ENCODE data around the gene PTPRM. TPM values are rescaled to one million over a fixed set of nuclear protein-coding genes. Genes with fewer than 3 reads are reported as not detected.

Gene PTPRM
- total and polyA plus RNA-seq, 7 donors, result 3.9 to 151 (median 62.8) TPM

GRCh38 chr18:8301427-8302172 lies 734.5 kb downstream of the PTPRM start:
- peaks cover 0 to 9% (median 2%) of the 10 kb centered on the region in 4 donors for H3K36me3 ChIP-seq
- WGBS, 2 donors, result 62 to 81% methylated on average over 10 of the region's 10 CpGs
- H3K27me3 ChIP-seq, result no peaks in the 10 kb centered on the region
- no peak overlapping the region for H3K4me3 ChIP-seq
- DNase-seq, result no peak
- no peak overlapping the region for H3K27ac ChIP-seq
- peaks cover 0 to 5% (median 0%) of the 10 kb centered on the region in 4 donors for H3K4me1 ChIP-seq
- intact Hi-C loops (cut with DNase I), result no loop called here
- TF ChIP-seq CTCF (IDR thresholded peaks at IDR 0.05), result no peak
- H3K9me3 ChIP-seq, result no peaks in the 10 kb centered on the region

GRCh38 chr18:8303151-8303755 lies 736.1 kb downstream of the PTPRM start:
- intact Hi-C loops (cut with DNase I), result no loop called here
- Histone ChIP-seq H3K36me3 (no peaks in the 10 kb centered on the region), H3K9me3 (no peaks in the 10 kb centered on the region), H3K4me3 (no peak overlapping the region), H3K27ac (no peak overlapping the region), H3K4me1 (peaks cover 0 to 5% (median 0%) of the 10 kb centered on the region in 4 donors), H3K27me3 (no peaks in the 10 kb centered on the region)
- 83 to 86% methylated on average over 7 of the region's 7 CpGs for WGBS, 2 donors
- TF ChIP-seq CTCF (IDR thresholded peaks at IDR 0.05) (no peak), POLR2A (IDR thresholded peaks at IDR 0.05) (no peak), EP300 (IDR thresholded peaks at IDR 0.05) (no peak), POLR2AphosphoS5 (IDR thresholded peaks at IDR 0.05) (no peak)
- no peak for DNase-seq

- Histone ChIP-seq H3K27ac (no peak overlapping the region), H3K9me3 (no peaks in the 10 kb centered on the region), H3K36me3 (no peaks in the 10 kb centered on the region), H3K27me3 (no peaks in the 10 kb centered on the region), H3K4me3 (no peak overlapping the region), H3K4me1 (no peaks in the 10 kb centered on the region)
- intact Hi-C loops (cut with DNase I), result no loop called here
- DNase-seq, result no peak
- TF ChIP-seq EP300 (IDR thresholded peaks at IDR 0.05), result no peak
Observed at GRCh38 chr18:8307960-8308359, 740.8 kb downstream of the PTPRM start.

GRCh38 chr18:8313043-8313442 lies 745.9 kb downstream of the PTPRM start:
- intact Hi-C loops (cut with DNase I), result no loop called here
- no peak overlapping the region for H3K4me3 ChIP-seq
- no peak for DNase-seq
- H3K36me3 ChIP-seq, result no peaks in the 10 kb centered on the region
- no peak for TF ChIP-seq EP300 (IDR thresholded peaks at IDR 0.05)
- TF ChIP-seq POLR2A (IDR thresholded peaks at IDR 0.05), result no peak
- TF ChIP-seq POLR2AphosphoS5 (IDR thresholded peaks at IDR 0.05), result no peak
- no peak for TF ChIP-seq CTCF (IDR thresholded peaks at IDR 0.05)
- no peak overlapping the region for H3K27ac ChIP-seq
- no peaks in the 10 kb centered on the region for H3K27me3 ChIP-seq
- no peaks in the 10 kb centered on the region for H3K9me3 ChIP-seq
- no peaks in the 10 kb centered on the region for H3K4me1 ChIP-seq
- 81 to 84% methylated on average over 2 of the region's 2 CpGs for WGBS, 2 donors

- Histone ChIP-seq H3K9me3 (no peaks in the 10 kb centered on the region), H3K4me3 (no peak overlapping the region), H3K27ac (no peak overlapping the region), H3K36me3 (peaks cover 0 to under 1% (median 0%) of the 10 kb centered on the region in 4 donors), H3K4me1 (no peaks in the 10 kb centered on the region), H3K27me3 (no peaks in the 10 kb centered on the region)
- WGBS, 2 donors, result 90% methylated on average over 2 of the region's 2 CpGs
- TF ChIP-seq POLR2A (IDR thresholded peaks at IDR 0.05), result no peak
- no peak for TF ChIP-seq CTCF (IDR thresholded peaks at IDR 0.05)
- no peak for TF ChIP-seq POLR2AphosphoS5 (IDR thresholded peaks at IDR 0.05)
- TF ChIP-seq EP300 (IDR thresholded peaks at IDR 0.05), result no peak
- no peak for DNase-seq
- intact Hi-C loops (cut with DNase I), result no loop called here
Observed at GRCh38 chr18:8314124-8314523, 747.0 kb downstream of the PTPRM start.

All from sigmoid colon (tissue), 7 donors.